ENCODE measurements around the gene WFDC9. TPM values are rescaled to one million over a fixed set of nuclear protein-coding genes. Genes with fewer than 3 reads are reported as not detected.
"Not testable (repeated sequence)": the region's sequence is repeated elsewhere in the genome, so short reads cannot be mapped to it uniquely, and the experiment has no call there.

The WFDC9 gene
- total RNA-seq: not detected in 2 replicates
- long read RNA-seq: 0 reads

GRCh38 chr20:45631184-45631583 is at the start of gene WFDC9:
Gene WFDC9, minus strand, starts transcription at chr20:45631284. Its CDS starts 21,103 bp downstream, at chr20:45610181.
- TF ChIP-seq, protein P1, sequence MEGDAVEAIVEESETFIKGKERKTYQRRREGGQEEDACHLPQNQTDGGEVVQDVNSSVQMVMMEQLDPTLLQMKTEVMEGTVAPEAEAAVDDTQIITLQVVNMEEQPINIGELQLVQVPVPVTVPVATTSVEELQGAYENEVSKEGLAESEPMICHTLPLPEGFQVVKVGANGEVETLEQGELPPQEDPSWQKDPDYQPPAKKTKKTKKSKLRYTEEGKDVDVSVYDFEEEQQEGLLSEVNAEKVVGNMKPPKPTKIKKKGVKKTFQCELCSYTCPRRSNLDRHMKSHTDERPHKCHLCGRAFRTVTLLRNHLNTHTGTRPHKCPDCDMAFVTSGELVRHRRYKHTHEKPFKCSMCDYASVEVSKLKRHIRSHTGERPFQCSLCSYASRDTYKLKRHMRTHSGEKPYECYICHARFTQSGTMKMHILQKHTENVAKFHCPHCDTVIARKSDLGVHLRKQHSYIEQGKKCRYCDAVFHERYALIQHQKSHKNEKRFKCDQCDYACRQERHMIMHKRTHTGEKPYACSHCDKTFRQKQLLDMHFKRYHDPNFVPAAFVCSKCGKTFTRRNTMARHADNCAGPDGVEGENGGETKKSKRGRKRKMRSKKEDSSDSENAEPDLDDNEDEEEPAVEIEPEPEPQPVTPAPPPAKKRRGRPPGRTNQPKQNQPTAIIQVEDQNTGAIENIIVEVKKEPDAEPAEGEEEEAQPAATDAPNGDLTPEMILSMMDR (conservative IDR thresholded peaks at IDR 0.05): no peak
- no peak for DNase-seq (ENCODE audit: low read depth, low spot score)
- peaks cover 3% of the 10 kb centered on the region for H3K9me3 Mint-ChIP-seq
- peak within 1 kb of the TSS; percentile 64 for H3K27ac Mint-ChIP-seq (ENCODE audit: unreplicated experiment)
- H3K4me3 Mint-ChIP-seq: no peak within 1 kb of the TSS
- H3K4me1 Mint-ChIP-seq: no peaks in the 10 kb centered on the region
- no peaks in the 10 kb centered on the region for H3K36me3 Mint-ChIP-seq (ENCODE audit: low read depth)
- peaks cover 43% of the 10 kb centered on the region for H3K27me3 Mint-ChIP-seq (ENCODE audit: low read depth)

DNA sequence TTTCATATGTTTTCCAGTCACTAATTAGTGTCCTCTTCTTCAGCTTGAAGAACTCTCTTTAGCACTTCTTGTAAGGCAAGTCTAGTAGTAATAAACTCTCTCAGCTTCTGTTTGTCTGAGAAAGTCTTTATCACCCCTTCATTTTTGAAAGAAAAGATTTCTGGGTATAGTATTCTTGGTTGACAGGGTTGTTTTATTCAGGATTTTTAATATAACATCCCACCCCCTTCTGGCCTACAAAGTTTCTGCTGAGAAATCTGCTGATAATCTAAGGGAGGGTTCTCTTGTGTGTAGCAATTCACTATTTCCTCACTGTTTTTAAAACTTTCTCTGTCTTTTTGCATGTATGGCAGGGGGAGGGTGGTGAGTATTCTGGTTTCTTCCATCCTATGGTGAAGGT is 48.6 kb upstream of the WFDC9 start:
- Mint-ChIP-seq H3K27me3 (ENCODE audit: low read depth) (peaks cover 28% of the 10 kb centered on the region), H3K27ac (ENCODE audit: unreplicated experiment) (no peak overlapping the region)

GRCh38 chr20:45672765-45673164 is 41.7 kb upstream of the WFDC9 start:
- H3K36me3 Mint-ChIP-seq (ENCODE audit: low read depth): peaks cover 2% of the 10 kb centered on the region
- DNase-seq (ENCODE audit: low read depth, low spot score): no peak
- no peaks in the 10 kb centered on the region for H3K4me1 Mint-ChIP-seq
- no peak overlapping the region for H3K4me3 Mint-ChIP-seq
- TF ChIP-seq, protein P1 (conservative IDR thresholded peaks at IDR 0.05): no peak
- H3K27me3 Mint-ChIP-seq (ENCODE audit: low read depth): peaks cover 40% of the 10 kb centered on the region
- no peak overlapping the region for H3K27ac Mint-ChIP-seq (ENCODE audit: unreplicated experiment)
- peaks cover 15% of the 10 kb centered on the region for H3K9me3 Mint-ChIP-seq

More for the DNA sequence above, 48.6 kb upstream of the WFDC9 start:
- Mint-ChIP-seq H3K4me1 (no peaks in the 10 kb centered on the region), H3K4me3 (no peak overlapping the region), H3K9me3 (peaks cover 14% of the 10 kb centered on the region), H3K36me3 (ENCODE audit: low read depth) (peaks cover 4% of the 10 kb centered on the region)
- no peak for DNase-seq (ENCODE audit: low read depth, low spot score)
- TF ChIP-seq, protein P1 (conservative IDR thresholded peaks at IDR 0.05): no peak

DNA sequence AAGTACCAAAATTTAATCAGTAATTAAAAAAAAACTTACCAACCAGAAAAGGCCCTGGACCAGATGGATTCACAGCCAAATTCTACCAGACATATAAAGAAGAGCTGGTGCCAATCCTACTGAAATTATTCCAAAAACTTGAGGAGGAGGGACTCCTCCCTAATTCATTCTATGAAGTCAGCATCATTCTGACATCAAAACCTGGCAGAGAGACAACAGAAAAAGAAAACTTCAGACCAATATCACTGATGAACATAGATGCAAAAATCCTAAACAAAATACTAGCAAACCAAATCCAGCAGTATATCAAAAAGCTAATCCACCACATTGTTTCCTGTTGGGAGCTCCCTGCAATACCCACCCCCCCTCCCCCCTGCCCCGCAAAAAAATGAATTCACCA is 39.1 kb upstream of the WFDC9 start, which contains the start of gene WFDC11:
WFDC11 (minus strand) TSS at position 101 of the 400 bp plus-strand sequence. CDS start 19,639 bp downstream, outside the sequence.
- H3K36me3 Mint-ChIP-seq (ENCODE audit: low read depth): peaks cover 2% of the 10 kb centered on the region
- DNase-seq (ENCODE audit: low read depth, low spot score): no peak
- peaks cover 10% of the 10 kb centered on the region for H3K9me3 Mint-ChIP-seq
- no peaks in the 10 kb centered on the region for H3K4me1 Mint-ChIP-seq
- peaks cover 29% of the 10 kb centered on the region for H3K27me3 Mint-ChIP-seq (ENCODE audit: low read depth)
- H3K4me3 Mint-ChIP-seq: no peak within 1 kb of the TSS
- H3K27ac Mint-ChIP-seq (ENCODE audit: unreplicated experiment): no peak within 1 kb of the TSS
- TF ChIP-seq, protein P1 (conservative IDR thresholded peaks at IDR 0.05): no peak

- H3K27ac Mint-ChIP-seq (ENCODE audit: unreplicated experiment); H3K4me1 Mint-ChIP-seq; H3K36me3 Mint-ChIP-seq (ENCODE audit: low read depth); DNase-seq (ENCODE audit: low read depth, low spot score); H3K9me3 Mint-ChIP-seq; H3K4me3 Mint-ChIP-seq: not testable (repeated sequence)
- peaks cover 30% of the 10 kb centered on the region for H3K27me3 Mint-ChIP-seq (ENCODE audit: low read depth)
Observed at GRCh38 chr20:45657038-45657437, 26.0 kb upstream of the WFDC9 start.

DNA sequence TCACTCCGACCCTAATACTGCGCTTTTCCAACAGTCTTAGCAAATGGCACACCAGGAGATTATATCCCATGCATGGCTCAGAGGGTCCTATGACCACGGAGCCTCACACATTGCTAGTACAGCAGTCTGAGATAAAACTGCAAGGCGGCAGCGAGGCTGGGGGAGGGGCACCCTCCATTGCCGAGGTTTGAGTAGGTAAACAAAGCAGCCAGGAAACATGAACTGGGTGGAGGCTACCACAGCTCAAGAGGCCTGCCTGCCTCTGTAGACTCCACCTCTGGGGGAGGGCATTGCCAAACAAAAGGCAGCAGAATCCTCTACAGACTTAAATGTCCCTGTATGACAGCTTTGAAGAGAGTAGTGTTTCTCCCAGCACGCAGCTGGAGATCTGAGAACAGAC is 20.6 kb upstream of the WFDC9 start:
- peaks cover 25% of the 10 kb centered on the region for H3K27me3 Mint-ChIP-seq (ENCODE audit: low read depth)

More for the DNA sequence above, 20.6 kb upstream of the WFDC9 start:
- H3K9me3 Mint-ChIP-seq; H3K4me3 Mint-ChIP-seq; H3K36me3 Mint-ChIP-seq (ENCODE audit: low read depth); DNase-seq (ENCODE audit: low read depth, low spot score); H3K4me1 Mint-ChIP-seq; H3K27ac Mint-ChIP-seq (ENCODE audit: unreplicated experiment): not testable (repeated sequence)
